GM18907 (cell line): ENCODE data around the gene ITFG1.
"Not testable (repeated sequence)": the region's sequence is repeated elsewhere in the genome, so short reads cannot be mapped to it uniquely, and the experiment has no call there.

Experiments
- ATAC-seq: cut with Tn5 transposase; IDR thresholded peaks from one replicate; pipeline ENCODE4 v1.9.1; 2021; ENCODE audit warnings: mild to moderate bottlenecking, moderate library complexity; ENCODE audit not compliant: unreplicated experiment

ITFG1 gene

GRCh38 chr16:47250983-47251382 lies 209.9 kb downstream of the ITFG1 start:
- no peak for ATAC-seq

- no peak for ATAC-seq
Measured at GRCh38 chr16:47247690-47248089, 213.2 kb downstream of the ITFG1 start.

GRCh38 chr16:47244206-47244605 lies 216.7 kb downstream of the ITFG1 start:
- no peak for ATAC-seq

- ATAC-seq = no peak
Measured at GRCh38 chr16:47241061-47241460, 219.8 kb downstream of the ITFG1 start.

GRCh38 chr16:47236716-47237115 lies 224.1 kb downstream of the ITFG1 start:
- ATAC-seq = no peak

GRCh38 chr16:47230296-47230695 lies 230.6 kb downstream of the ITFG1 start:
- no peak for ATAC-seq

GRCh38 chr16:47229053-47230050 lies 231.5 kb downstream of the ITFG1 start:
- ATAC-seq = no peak

GRCh38 chr16:47228241-47228640 lies 232.6 kb downstream of the ITFG1 start:
- no peak for ATAC-seq

GRCh38 chr16:47213761-47214440 lies 247.0 kb downstream of the ITFG1 start:
- no peak for ATAC-seq

GRCh38 chr16:47211218-47211617 lies 249.6 kb downstream of the ITFG1 start:
- no peak for ATAC-seq

- ATAC-seq = no peak
Measured at GRCh38 chr16:47204736-47205504, 255.9 kb downstream of the ITFG1 start.

GRCh38 chr16:47203433-47203832 lies 257.4 kb downstream of the ITFG1 start:
- not testable (repeated sequence) for ATAC-seq

GRCh38 chr16:47198180-47198575 lies 262.7 kb downstream of the ITFG1 start:
- ATAC-seq = no peak

GRCh38 chr16:47197536-47198179 lies 263.2 kb downstream of the ITFG1 start:
- ATAC-seq = no peak

GRCh38 chr16:47196457-47196856 lies 264.4 kb downstream of the ITFG1 start:
- ATAC-seq = no peak

GRCh38 chr16:47182318-47182717 lies 278.5 kb downstream of the ITFG1 start:
- no peak for ATAC-seq

- not testable (repeated sequence) for ATAC-seq
Measured at GRCh38 chr16:47181066-47181465, 279.8 kb downstream of the ITFG1 start.

GRCh38 chr16:47180073-47180472 lies 280.8 kb downstream of the ITFG1 start:
- ATAC-seq = no peak

GRCh38 chr16:47175152-47175551 lies 285.7 kb downstream of the ITFG1 start:
- ATAC-seq = no peak

- no peak for ATAC-seq
Measured at GRCh38 chr16:47162670-47163420, 298.0 kb downstream of the ITFG1 start.
